SK-N-MC (cell line): ENCODE results near the gene ADAP1.

ENCODE experiments used
- DNase-seq: peaks from one replicate; pipeline ENCODE4 v3.0.0-alpha.2; 2011; ENCODE audit warnings: low read depth, low spot score
- H3K27ac ChIP-seq: fragments of 200-600 bp; sonication (generic); 2 replicates; pipeline ENCODE4 v1.5.1; 2016; ENCODE audit warnings: mixed run types
- H3K36me3 ChIP-seq: fragments of 200-600 bp; sonication (generic); 2 replicates; pipeline ENCODE4 v1.6.1; 2017; ENCODE audit warnings: antibody characterized with exemption, low read length, mixed read lengths; ENCODE audit not compliant: insufficient read depth
- H3K4me3 ChIP-seq: fragments of 200-600 bp; sonication (generic); 2 replicates; pipeline ENCODE4 v1.5.1; 2016
- H3K9ac ChIP-seq: fragments of 200-600 bp; sonication (generic); 2 replicates; pipeline ENCODE4 v1.8.0; 2017; ENCODE audit warnings: mixed run types, mixed read lengths; ENCODE audit not compliant: insufficient read length
- H3K9me3 ChIP-seq: fragments of 200-600 bp; sonication (generic); 2 replicates; pipeline ENCODE4 v1.6.1; 2017; ENCODE audit warnings: low read depth, mild to moderate bottlenecking, antibody characterized with exemption, low read length, moderate library complexity, mixed read lengths
- EZH2 ChIP-seq: fragments of 200-600 bp; sonication (generic); IDR thresholded peaks from one replicate; pipeline ENCODE4 v1.6.1; 2017; ENCODE audit warnings: antibody characterized with exemption
- FOXP2 ChIP-seq: optimal IDR thresholded peaks from 2 replicates; pipeline ENCODE3; 2011; ENCODE audit warnings: mild to moderate bottlenecking, moderate library complexity; ENCODE audit not compliant: insufficient read depth; ENCODE audit errors: extremely low read length, control extremely low read depth
- POLR2AphosphoS5 ChIP-seq: IDR thresholded peaks from 2 replicates; pipeline ENCODE4 v1.6.1; 2012; ENCODE audit warnings: mild to moderate bottlenecking, low read depth, low read length, borderline replicate concordance

Gene ADAP1

GRCh38 chr7:884191-885003, 70.1 kb downstream of the ADAP1 start:
- Histone ChIP-seq H3K27ac (no peak overlapping the region), H3K9me3 (no peaks in the 10 kb centered on the region), H3K4me3 (no peak overlapping the region), H3K36me3 (peaks cover 1% of the 10 kb centered on the region; the same call in 1 of the 2 replicates), H3K9ac (no peak overlapping the region)
- no peak for DNase-seq
- no peak for TF ChIP-seq FOXP2
- no peak for TF ChIP-seq POLR2AphosphoS5
- TF ChIP-seq EZH2 = no peak

DNA sequence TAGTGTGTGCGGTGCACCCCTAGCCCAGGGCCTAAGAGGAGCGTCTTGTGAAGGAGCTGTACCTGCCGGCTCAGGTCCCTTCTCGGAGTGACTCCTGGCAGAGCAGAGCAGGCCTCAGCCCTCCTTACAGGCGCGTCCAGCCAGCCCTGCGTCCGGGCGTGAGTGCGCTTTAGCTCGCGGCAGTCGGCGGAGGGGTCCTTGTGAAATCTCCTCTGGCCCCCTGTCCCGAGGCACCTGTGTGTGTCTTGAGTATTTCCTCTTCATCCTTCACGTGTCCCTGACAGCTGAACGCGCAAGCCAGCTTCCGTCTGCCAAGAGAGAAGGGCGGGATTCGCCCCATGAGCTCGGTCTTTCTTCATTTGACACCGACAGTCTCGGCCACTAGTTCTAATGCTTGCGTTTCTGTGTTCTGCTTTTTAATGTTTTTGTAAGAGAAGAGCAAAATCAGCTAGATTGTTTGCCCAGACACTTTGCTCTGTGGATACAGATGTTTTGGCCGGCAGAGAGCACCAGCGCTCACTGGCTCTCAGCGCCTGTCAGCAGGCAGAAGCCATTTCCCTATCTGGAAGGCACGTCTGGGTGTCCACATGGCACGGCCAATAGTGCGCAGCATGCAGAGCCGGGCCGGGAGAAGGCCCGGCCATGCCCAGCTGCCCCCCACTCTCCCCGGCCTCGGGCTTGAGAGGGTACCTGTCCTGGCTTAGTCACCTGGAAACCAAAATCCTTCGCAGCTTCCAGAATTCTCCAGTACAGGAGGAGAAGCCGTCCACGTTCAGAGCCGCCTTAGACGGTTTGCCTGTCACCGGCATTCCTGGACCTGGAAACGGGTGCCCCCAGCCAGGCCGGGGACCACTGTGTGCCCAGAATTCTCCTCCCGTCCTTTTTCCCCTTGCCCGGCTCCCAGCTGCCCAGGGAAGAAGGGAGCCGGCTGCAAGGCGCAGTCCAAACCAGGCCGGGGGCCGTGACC, 71.1 kb downstream of the ADAP1 start:
- Histone ChIP-seq H3K9ac (no peak overlapping the region), H3K4me3 (no peak overlapping the region), H3K36me3 (peaks cover 9% of the 10 kb centered on the region), H3K27ac (no peak overlapping the region), H3K9me3 (no peaks in the 10 kb centered on the region)
- no peak for TF ChIP-seq POLR2AphosphoS5
- TF ChIP-seq FOXP2 = no peak
- TF ChIP-seq EZH2 = no peak
- no peak for DNase-seq

GRCh38 chr7:882336-883035, 72.0 kb downstream of the ADAP1 start:
- Histone ChIP-seq H3K9me3 (no peaks in the 10 kb centered on the region), H3K9ac (no peak overlapping the region), H3K4me3 (no peak overlapping the region), H3K27ac (no peak overlapping the region), H3K36me3 (peaks cover 9% of the 10 kb centered on the region)
- DNase-seq = no peak
- TF ChIP-seq POLR2AphosphoS5 (no peak), EZH2 (no peak), FOXP2 (no peak)

DNA sequence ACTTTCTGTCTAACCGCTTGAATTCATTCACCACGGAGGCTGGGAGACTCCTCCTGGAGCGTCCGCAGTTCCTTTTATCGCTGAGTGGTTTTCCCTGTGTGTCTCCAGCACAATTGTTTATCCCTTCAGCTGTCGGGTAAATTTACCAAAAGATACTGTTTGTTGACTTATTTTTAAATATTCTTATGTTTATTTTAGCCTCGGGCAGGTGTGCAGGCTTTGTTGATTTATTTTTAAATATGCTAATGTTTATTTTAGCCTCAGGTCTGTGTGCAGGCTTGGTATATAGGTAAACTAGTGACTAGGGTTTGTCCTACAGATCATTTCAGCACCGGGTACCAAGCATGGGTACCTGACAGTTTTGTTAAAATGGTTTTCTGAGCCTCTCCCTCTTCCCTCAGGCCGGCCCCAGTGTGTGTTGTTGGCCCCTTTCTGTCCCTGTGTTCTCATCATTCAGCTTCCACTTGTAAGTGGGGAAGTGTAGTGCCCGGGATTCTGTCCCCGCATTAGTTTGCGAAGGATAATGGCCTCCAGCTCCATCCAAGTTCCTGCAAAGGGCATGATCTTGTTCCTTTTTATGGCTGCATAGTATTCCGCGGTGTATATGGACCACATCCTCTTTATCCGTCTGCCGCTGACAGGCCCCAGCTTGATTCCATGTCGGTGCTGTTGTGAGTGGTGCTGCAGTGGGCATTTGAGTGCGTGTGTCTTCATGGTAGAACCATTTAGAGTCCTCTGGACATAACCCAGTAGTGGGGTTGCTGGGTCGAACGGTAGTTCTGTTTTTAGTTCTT, 72.8 kb downstream of the ADAP1 start:
- no peaks in the 10 kb centered on the region for H3K9me3 ChIP-seq
- H3K4me3 ChIP-seq = no peak overlapping the region
- H3K36me3 ChIP-seq = peaks cover 9% of the 10 kb centered on the region
- no peak for TF ChIP-seq POLR2AphosphoS5
- TF ChIP-seq FOXP2 = no peak
- TF ChIP-seq EZH2 = no peak
- H3K9ac ChIP-seq = no peak overlapping the region
- H3K27ac ChIP-seq = no peak overlapping the region
- no peak for DNase-seq

- Histone ChIP-seq H3K9me3 (no peaks in the 10 kb centered on the region), H3K36me3 (peaks cover 10% of the 10 kb centered on the region), H3K27ac (no peak overlapping the region), H3K4me3 (no peak overlapping the region), H3K9ac (no peak overlapping the region)
- TF ChIP-seq EZH2 = no peak
- DNase-seq = no peak
These were observed 74.0 kb downstream of the ADAP1 start for GRCh38 chr7:880450-880849.

GRCh38 chr7:879706-880105, 74.8 kb downstream of the ADAP1 start:
- peaks cover 12% of the 10 kb centered on the region for H3K36me3 ChIP-seq
- no peak for TF ChIP-seq FOXP2

DNA sequence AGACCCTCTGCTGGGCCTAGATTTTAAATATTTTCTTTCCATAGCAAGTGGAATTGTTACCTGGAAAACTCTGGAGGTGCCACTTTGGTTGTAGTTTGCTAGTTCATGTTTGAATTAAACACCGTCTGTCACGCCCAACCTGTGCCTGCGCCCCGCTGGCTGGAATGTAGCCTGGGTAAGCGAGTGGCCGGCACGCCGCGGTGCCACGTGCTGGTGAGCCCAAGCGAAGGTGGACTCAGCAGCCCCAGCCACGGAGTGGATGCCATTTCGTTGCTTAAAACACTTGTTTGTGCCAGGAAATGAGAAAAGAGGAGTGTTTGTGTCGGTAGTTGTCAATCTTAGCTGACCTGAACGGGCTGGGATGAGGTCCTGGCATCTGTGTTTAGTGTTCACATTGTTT, 75.4 kb downstream of the ADAP1 start:
- H3K36me3 ChIP-seq = peaks cover 12% of the 10 kb centered on the region
- H3K9me3 ChIP-seq = no peaks in the 10 kb centered on the region
- H3K4me3 ChIP-seq = no peak overlapping the region
- no peak for DNase-seq
- TF ChIP-seq FOXP2 = no peak
- TF ChIP-seq POLR2AphosphoS5 = no peak
- no peak for TF ChIP-seq EZH2
- peak overlapping the region; percentile 14 for H3K9ac ChIP-seq
- no peak overlapping the region for H3K27ac ChIP-seq

More at GRCh38 chr7:879706-880105, 74.8 kb downstream of the ADAP1 start:
- Histone ChIP-seq H3K4me3 (no peak overlapping the region), H3K9ac (no peak overlapping the region), H3K9me3 (no peaks in the 10 kb centered on the region), H3K27ac (no peak overlapping the region)
- no peak for DNase-seq
